ENCODE data around the gene SCUBE1. TPM values are rescaled to one million over a fixed set of nuclear protein-coding genes. Genes with fewer than 3 reads are reported as not detected.

Gene SCUBE1
- polyA plus RNA-seq, 1 experiment = not detected

DNA sequence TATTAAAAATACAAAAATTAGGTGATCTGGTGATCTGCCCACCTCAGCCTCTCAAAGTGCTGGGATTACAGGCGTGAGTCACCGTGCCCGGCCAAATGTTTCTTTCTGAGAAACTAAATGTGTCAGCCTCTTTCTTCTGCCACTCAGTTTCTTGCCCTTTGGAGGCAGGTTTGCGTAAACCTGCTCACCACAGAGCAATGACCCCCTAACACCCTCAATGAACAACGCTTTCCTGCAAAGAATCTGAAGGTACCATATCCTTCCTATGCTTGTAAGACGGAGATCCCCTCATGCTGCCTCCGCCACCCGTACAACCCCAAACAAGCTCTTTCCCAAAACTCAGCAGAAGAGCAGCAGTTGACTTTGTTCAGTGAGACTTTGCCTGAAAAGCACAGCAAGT lies 117.6 kb downstream of the SCUBE1 start:
- no peaks in the 10 kb centered on the region for H3K36me3 ChIP-seq (ENCODE audit: control insufficient read depth, insufficient read depth, low read length)
- DNase-seq (ENCODE audit: low read depth) = no peak
- CTCF ChIA-PET = interaction anchor here (1.0 to 3.0 kb wide), 4 partner anchors 10 to 164 kb away, joined by 3 to 15 read pairs (median 4); no protein-coding TSS in a partner anchor
- no peak overlapping the region for H3K4me3 ChIP-seq (ENCODE audit: low read depth, low read length)
- TF ChIP-seq, protein P1, sequence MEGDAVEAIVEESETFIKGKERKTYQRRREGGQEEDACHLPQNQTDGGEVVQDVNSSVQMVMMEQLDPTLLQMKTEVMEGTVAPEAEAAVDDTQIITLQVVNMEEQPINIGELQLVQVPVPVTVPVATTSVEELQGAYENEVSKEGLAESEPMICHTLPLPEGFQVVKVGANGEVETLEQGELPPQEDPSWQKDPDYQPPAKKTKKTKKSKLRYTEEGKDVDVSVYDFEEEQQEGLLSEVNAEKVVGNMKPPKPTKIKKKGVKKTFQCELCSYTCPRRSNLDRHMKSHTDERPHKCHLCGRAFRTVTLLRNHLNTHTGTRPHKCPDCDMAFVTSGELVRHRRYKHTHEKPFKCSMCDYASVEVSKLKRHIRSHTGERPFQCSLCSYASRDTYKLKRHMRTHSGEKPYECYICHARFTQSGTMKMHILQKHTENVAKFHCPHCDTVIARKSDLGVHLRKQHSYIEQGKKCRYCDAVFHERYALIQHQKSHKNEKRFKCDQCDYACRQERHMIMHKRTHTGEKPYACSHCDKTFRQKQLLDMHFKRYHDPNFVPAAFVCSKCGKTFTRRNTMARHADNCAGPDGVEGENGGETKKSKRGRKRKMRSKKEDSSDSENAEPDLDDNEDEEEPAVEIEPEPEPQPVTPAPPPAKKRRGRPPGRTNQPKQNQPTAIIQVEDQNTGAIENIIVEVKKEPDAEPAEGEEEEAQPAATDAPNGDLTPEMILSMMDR (IDR thresholded peaks at IDR 0.05; ENCODE audit: insufficient read depth, low read depth, low read length) = no peak
- H3K27me3 ChIP-seq (ENCODE audit: control insufficient read depth, insufficient read depth, low read length) = peaks cover 6% of the 10 kb centered on the region
- POLR2A ChIA-PET = no interaction called here

DNA sequence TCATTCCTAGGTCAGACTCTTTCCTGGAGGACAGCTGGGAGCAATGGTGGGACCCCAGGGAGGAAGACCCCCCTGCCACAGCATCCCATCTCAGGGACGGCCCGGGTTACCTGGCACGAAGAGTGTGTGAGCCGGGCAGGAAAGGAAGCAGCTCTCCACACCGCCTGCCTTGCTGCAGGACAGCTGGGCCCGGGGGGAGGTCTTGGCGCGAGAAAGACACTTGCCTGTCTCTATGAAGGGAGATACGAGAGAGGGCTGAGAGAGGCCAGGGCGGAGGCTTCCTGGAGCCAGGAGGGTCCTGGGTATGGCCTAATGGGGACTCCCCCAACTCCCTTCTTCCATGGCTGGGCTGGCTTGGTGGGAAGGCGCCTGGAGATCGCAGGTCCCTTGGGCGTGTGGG lies 120.2 kb downstream of the SCUBE1 start:
- DNase-seq (ENCODE audit: low read depth) = no peak
- ChIA-PET CTCF (interaction anchor here (0.6 to 1.6 kb wide), 4 partner anchors 9 to 1459 kb away, joined by 3 to 4 read pairs (median 4); no protein-coding TSS in a partner anchor), POLR2A (no interaction called here)
- TF ChIP-seq, protein P1 (IDR thresholded peaks at IDR 0.05; ENCODE audit: insufficient read depth, low read depth, low read length) = no peak
- Histone ChIP-seq H3K36me3 (ENCODE audit: control insufficient read depth, insufficient read depth, low read length) (no peaks in the 10 kb centered on the region), H3K4me3 (ENCODE audit: low read depth, low read length) (no peak overlapping the region), H3K27me3 (ENCODE audit: control insufficient read depth, insufficient read depth, low read length) (peaks cover 8% of the 10 kb centered on the region)

DNA sequence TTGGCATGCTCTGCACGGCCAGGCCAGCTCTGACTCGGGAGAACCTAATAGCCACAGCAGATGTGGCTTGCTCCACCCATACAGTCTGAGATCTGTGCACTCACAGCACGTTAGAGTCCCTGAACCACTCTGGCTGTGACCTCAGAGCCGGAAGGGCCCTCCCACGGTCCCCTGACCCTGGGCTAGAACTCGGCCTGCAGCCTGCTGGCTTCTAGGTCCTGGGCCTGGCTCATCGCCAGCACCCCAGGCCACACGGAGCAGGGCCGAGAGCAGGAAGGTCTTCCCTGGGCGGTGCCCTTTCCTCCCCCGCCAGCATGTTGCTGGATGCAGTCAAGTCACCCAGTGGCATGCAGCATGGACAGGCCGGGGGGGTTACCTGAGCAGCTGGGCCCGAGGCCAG lies 120.9 kb downstream of the SCUBE1 start:
- Histone ChIP-seq H3K4me3 (ENCODE audit: low read depth, low read length) (no peak overlapping the region), H3K36me3 (ENCODE audit: control insufficient read depth, insufficient read depth, low read length) (no peaks in the 10 kb centered on the region), H3K27me3 (ENCODE audit: control insufficient read depth, insufficient read depth, low read length) (peaks cover 4% of the 10 kb centered on the region)
- CTCF ChIA-PET = interaction anchor here (1.1 to 1.2 kb wide), 2 partner anchors 10 to 1460 kb away, joined by 3 to 4 read pairs; no protein-coding TSS in a partner anchor
- POLR2A ChIA-PET = interaction anchor here (0.7 kb wide), 1 partner anchor 24 kb away, joined by 3 read pairs; no protein-coding TSS in a partner anchor
- TF ChIP-seq, protein P1 (IDR thresholded peaks at IDR 0.05; ENCODE audit: insufficient read depth, low read depth, low read length) = no peak
- DNase-seq (ENCODE audit: low read depth) = no peak

DNA sequence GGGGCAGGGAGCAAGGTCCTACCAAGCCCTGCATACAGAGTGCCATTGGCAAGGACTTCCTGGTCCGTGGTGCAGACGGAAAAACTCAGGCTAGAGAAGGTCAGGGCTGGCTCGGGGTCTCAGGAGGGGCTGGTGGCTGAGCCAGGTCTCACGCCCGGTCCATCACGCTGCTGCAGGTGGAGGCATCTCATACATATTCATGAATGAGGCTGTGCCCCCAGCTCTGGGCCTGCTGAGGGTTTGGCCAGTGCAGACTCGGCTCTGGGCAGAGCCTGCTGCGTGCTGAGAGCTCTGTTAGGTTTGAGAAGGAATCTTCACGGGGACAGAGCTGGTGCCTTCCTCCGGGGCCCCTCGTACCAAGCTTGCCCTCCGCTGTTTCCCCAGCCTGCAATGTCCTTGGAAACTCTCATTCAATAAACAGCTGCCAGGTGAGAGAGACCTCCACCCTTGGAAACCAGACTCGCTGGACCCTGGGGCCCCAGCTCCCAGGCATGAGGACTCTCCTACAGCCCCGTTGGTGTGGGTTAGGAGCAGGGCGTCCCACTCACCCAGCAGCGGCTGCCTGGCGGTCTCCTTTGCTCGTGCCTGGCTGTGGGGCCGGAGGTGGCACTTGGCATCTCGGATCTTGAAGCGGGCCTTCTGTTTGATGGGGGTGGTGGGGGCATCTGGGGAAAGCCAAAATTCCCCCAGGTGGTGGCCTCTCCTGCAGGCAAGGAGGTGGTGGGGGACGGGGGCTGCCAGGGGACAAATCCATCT lies 122.4 kb downstream of the SCUBE1 start:
- Histone ChIP-seq H3K36me3 (ENCODE audit: control insufficient read depth, insufficient read depth, low read length) (no peaks in the 10 kb centered on the region), H3K27me3 (ENCODE audit: control insufficient read depth, insufficient read depth, low read length) (0 out of 2 replicates have a peak, but pooled peaks cover 2% of the 10 kb centered on the region), H3K4me3 (ENCODE audit: low read depth, low read length) (no peak overlapping the region)
- POLR2A ChIA-PET = no interaction called here
- TF ChIP-seq, protein P1 (IDR thresholded peaks at IDR 0.05; ENCODE audit: insufficient read depth, low read depth, low read length) = no peak
- DNase-seq (ENCODE audit: low read depth) = no peak
- CTCF ChIA-PET = no interaction called here

DNA sequence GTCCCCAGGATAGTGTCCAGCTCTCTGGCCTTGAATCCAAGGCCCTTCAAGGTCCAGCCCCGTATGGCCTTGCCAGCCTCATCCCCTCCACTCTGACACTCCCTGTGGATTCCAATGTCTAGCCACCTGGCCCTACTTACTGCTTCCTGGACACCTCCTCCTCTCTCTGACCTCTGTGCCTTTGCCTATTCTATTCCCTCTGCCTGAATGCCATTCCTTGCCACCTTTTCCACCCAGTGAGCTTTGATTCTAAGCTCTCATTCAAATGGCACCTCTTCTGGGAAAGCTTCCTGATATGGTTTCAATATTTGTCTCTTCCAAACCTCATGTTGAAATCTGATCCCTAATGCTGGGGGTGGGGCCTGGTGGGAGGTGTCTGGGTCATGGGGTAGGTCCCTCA lies 124.4 kb downstream of the SCUBE1 start:
- ChIA-PET CTCF (interaction anchor here (1.2 kb wide), 1 partner anchor 32 kb away, joined by 5 read pairs; the partner anchor contains the start of gene TTLL12), POLR2A (no interaction called here)

More for the DNA sequence above, 124.4 kb downstream of the SCUBE1 start:
- DNase-seq (ENCODE audit: low read depth) = no peak
- no peaks in the 10 kb centered on the region for H3K36me3 ChIP-seq (ENCODE audit: control insufficient read depth, insufficient read depth, low read length)
- H3K4me3 ChIP-seq (ENCODE audit: low read depth, low read length) = no peak overlapping the region
- TF ChIP-seq, protein P1 (IDR thresholded peaks at IDR 0.05; ENCODE audit: insufficient read depth, low read depth, low read length) = no peak
- 0 out of 2 replicates have a peak, but pooled peaks cover 2% of the 10 kb centered on the region for H3K27me3 ChIP-seq (ENCODE audit: control insufficient read depth, insufficient read depth, low read length)

All from BJ (cell line).